Stimulated activated CD4-positive, alpha-beta T cell treated with anti-CD3 and anti-CD28 coated beads, TNF-alpha, amount 100 ng/mL, for 1 hour (primary cell): ENCODE measurements around the gene INPP4B.
"Not testable (repeated sequence)": the region's sequence is repeated elsewhere in the genome, so short reads cannot be mapped to it uniquely, and the experiment has no call there.

Source experiments
- DNase-seq, 3 donors: peaks; one replicate each; pipeline ENCODE4 v3.0.0-alpha.2; 2020; ENCODE audit warnings: low read depth in 3 of 3, low spot score in 1 of 3

Gene INPP4B

GRCh38 chr4:142419712-142420111 lies 426.4 kb downstream of the INPP4B start:
- DNase-seq, result no peak

GRCh38 chr4:142418697-142419096 lies 427.4 kb downstream of the INPP4B start:
- no peak for DNase-seq

- no peak for DNase-seq
Measured at GRCh38 chr4:142416711-142417275, 429.3 kb downstream of the INPP4B start.

GRCh38 chr4:142416121-142416520 lies 430.0 kb downstream of the INPP4B start:
- no peak for DNase-seq

- DNase-seq, result no peak
Measured at GRCh38 chr4:142414366-142414990, 431.6 kb downstream of the INPP4B start.

- DNase-seq, result no peak
Measured at GRCh38 chr4:142413485-142413884, 432.6 kb downstream of the INPP4B start.

GRCh38 chr4:142411993-142412392 lies 434.1 kb downstream of the INPP4B start:
- DNase-seq, result no peak

GRCh38 chr4:142408003-142408441 lies 438.1 kb downstream of the INPP4B start:
- DNase-seq, result no peak

GRCh38 chr4:142407596-142407995 lies 438.5 kb downstream of the INPP4B start:
- no peak for DNase-seq

- DNase-seq, result no peak
Measured at GRCh38 chr4:142406917-142407501, 439.1 kb downstream of the INPP4B start.

- DNase-seq, result no peak
Measured at GRCh38 chr4:142406499-142406835, 439.6 kb downstream of the INPP4B start.

- no peak for DNase-seq
Measured at GRCh38 chr4:142405695-142406498, 440.2 kb downstream of the INPP4B start.

- peak in 1 of 3 donors; percentile 34 for DNase-seq
Measured at GRCh38 chr4:142405021-142405694, 440.9 kb downstream of the INPP4B start.

GRCh38 chr4:142404191-142404611 lies 441.9 kb downstream of the INPP4B start:
- no peak for DNase-seq

GRCh38 chr4:142402900-142403299 lies 443.2 kb downstream of the INPP4B start:
- no peak for DNase-seq

- no peak for DNase-seq
Measured at GRCh38 chr4:142402156-142402555, 443.9 kb downstream of the INPP4B start.

- not testable (repeated sequence) for DNase-seq
Measured at GRCh38 chr4:142397364-142397991, 448.6 kb downstream of the INPP4B start.

GRCh38 chr4:142396279-142396678 lies 449.8 kb downstream of the INPP4B start:
- no peak for DNase-seq

GRCh38 chr4:142393127-142393526 lies 453.0 kb downstream of the INPP4B start:
- no peak for DNase-seq

- DNase-seq, result no peak
Measured at GRCh38 chr4:142386856-142387255, 459.2 kb downstream of the INPP4B start.

GRCh38 chr4:142386449-142386848 lies 459.7 kb downstream of the INPP4B start:
- no peak for DNase-seq
